H1 (cell line): ENCODE measurements around the gene SPHKAP. TPM values are rescaled to one million over a fixed set of nuclear protein-coding genes. Genes with fewer than 3 reads are reported as not detected.

ENCODE experiments used
- CTCF ChIA-PET: fragments of 300-600 bp; sonication (Branson Sonifier 250); formaldehyde crosslinking; loops from one replicate; lab custom pipeline; 2021; ENCODE audit not compliant: partially characterized antibody; lab: Charles Lee
- POLR2A ChIA-PET: fragments of 300-600 bp; sonication (Branson Sonifier 250); formaldehyde crosslinking; loops from one replicate; lab custom pipeline; 2021; ENCODE audit warnings: inconsistent platforms; ENCODE audit not compliant: partially characterized antibody; lab: Charles Lee
- DNase-seq, 2 experiments: peaks; one replicate each; pipeline versions ENCODE4 v3.0.0 to v3.0.0-alpha.2; 2010 to 2022; ENCODE audit warnings: low spot score in 2 of 2, low read depth in 1 of 2, mixed read lengths in 1 of 2
- FAIRE-seq: peaks from 2 replicates; lab custom pipeline; 2011; peaks lifted over from hg19 to GRCh38; lab: Jason Lieb, UNC
- H2AFZ ChIP-seq: 2 replicates; pipeline ENCODE4 v1.8.1; 2012; ENCODE audit warnings: low read length, inconsistent platforms
- H2AK5ac ChIP-seq: 2 replicates; pipeline ENCODE4 v1.6.1; 2013; ENCODE audit warnings: low read depth, low read length
- H2BK120ac ChIP-seq: replicated peaks from 2 replicates; pipeline ENCODE3; 2013; ENCODE audit warnings: low read depth, low read length, inconsistent platforms
- H2BK12ac ChIP-seq: 2 replicates; pipeline ENCODE4 v1.6.1; 2013; ENCODE audit warnings: low read depth, low read length
- H2BK15ac ChIP-seq: 2 replicates; pipeline ENCODE4 v1.6.1; 2013; ENCODE audit warnings: low read length
- H2BK20ac ChIP-seq: 2 replicates; pipeline ENCODE4 v1.6.1; 2013; ENCODE audit warnings: low read length
- H2BK5ac ChIP-seq: 2 replicates; pipeline ENCODE4 v1.6.1; 2013; ENCODE audit warnings: low read depth, low read length
- H3K14ac ChIP-seq: 2 replicates; pipeline ENCODE4 v1.6.1; 2013; ENCODE audit warnings: inconsistent platforms; ENCODE audit not compliant: insufficient read length
- H3K18ac ChIP-seq: 2 replicates; pipeline ENCODE4 v1.6.1; 2013; ENCODE audit warnings: low read length; ENCODE audit errors: extremely low read depth
- H3K23ac ChIP-seq: 2 replicates; pipeline ENCODE4 v1.6.1; 2013; ENCODE audit warnings: inconsistent platforms; ENCODE audit not compliant: insufficient read length
- H3K23me2 ChIP-seq: 2 replicates; pipeline ENCODE4 v1.6.1; 2013; ENCODE audit warnings: low read depth, low read length
- H3K27ac ChIP-seq: 2 replicates; pipeline ENCODE4 v1.6.1; 2011; ENCODE audit warnings: low read depth, low read length, inconsistent platforms
- H3K27me3 ChIP-seq, 4 experiments: replicated peaks in 1 of 4; 1 replicate in 1 of 4; 2 replicates in 3 of 4; pipeline versions ENCODE4 v1.6.1 to v1.8.1; 2011 to 2013; ENCODE audit warnings: low read length in 3 of 4, mild to moderate bottlenecking in 3 of 4, inconsistent platforms in 2 of 4, mixed read lengths in 2 of 4, moderate library complexity in 1 of 4; ENCODE audit not compliant: control insufficient read depth in 3 of 4, insufficient read depth in 3 of 4; ENCODE audit errors: extremely low read depth in 1 of 4
- H3K36me3 ChIP-seq, 4 experiments: 2 replicates each; pipeline versions ENCODE4 v1.6.1 to v1.8.1; 2011 to 2013; ENCODE audit warnings: mild to moderate bottlenecking in 4 of 4, low read length in 3 of 4, moderate library complexity in 2 of 4, control low read depth in 1 of 4, inconsistent platforms in 1 of 4; ENCODE audit not compliant: insufficient read depth in 4 of 4, control insufficient read depth in 2 of 4
- H3K4ac ChIP-seq: replicated peaks from 2 replicates; pipeline ENCODE3; 2013; ENCODE audit warnings: low read length, low read depth, mixed read lengths, inconsistent platforms; ENCODE audit not compliant: insufficient read length
- H3K4me1 ChIP-seq, 4 experiments: replicated peaks in 1 of 4; 1 replicate in 1 of 4; 2 replicates in 3 of 4; pipeline versions ENCODE4 v1.6.1 to v1.8.1; 2011 to 2013; ENCODE audit warnings: low read length in 3 of 4, inconsistent platforms in 2 of 4, mixed read lengths in 1 of 4; ENCODE audit not compliant: insufficient read depth in 4 of 4, control insufficient read depth in 3 of 4
- H3K4me2 ChIP-seq, 2 experiments: 2 replicates each; pipeline versions ENCODE4 v1.6.1 to v1.8.1; 2011 to 2013; ENCODE audit warnings: low read depth in 2 of 2, low read length in 2 of 2, control low read depth in 1 of 2, inconsistent platforms in 1 of 2, mild to moderate bottlenecking in 1 of 2; ENCODE audit not compliant: insufficient read depth in 1 of 2
- H3K4me3 ChIP-seq, 4 experiments: fragments of 200-600, 300-600 bp in 1 of 4; sonication (generic), shearing (Covaris generic), sonication (Bioruptor Twin) in 1 of 4; 2 replicates each; pipeline versions ENCODE4 v1.5.1 to v1.8.1; 2011 to 2016; ENCODE audit warnings: low read length in 4 of 4, low read depth in 3 of 4, control low read depth in 2 of 4, inconsistent platforms in 2 of 4, mild to moderate bottlenecking in 2 of 4, mixed read lengths in 1 of 4, moderate library complexity in 1 of 4; ENCODE audit not compliant: insufficient read depth in 2 of 4; ENCODE audit errors: extremely low read depth in 1 of 4
- H3K56ac ChIP-seq: replicated peaks from 2 replicates; pipeline ENCODE3; 2013; ENCODE audit warnings: low read depth, mild to moderate bottlenecking, mixed read lengths, low read length, inconsistent platforms; ENCODE audit not compliant: insufficient read length
- H3K79me1 ChIP-seq: 2 replicates; pipeline ENCODE4 v1.6.1; 2013; ENCODE audit warnings: low read depth, low read length, control low read depth
- H3K79me2 ChIP-seq, 2 experiments: 2 replicates each; pipeline versions ENCODE4 v1.6.1 to v1.8.1; 2012 to 2013; ENCODE audit warnings: low read length in 2 of 2, mild to moderate bottlenecking in 2 of 2, inconsistent platforms in 1 of 2; ENCODE audit not compliant: insufficient read depth in 2 of 2, control insufficient read depth in 1 of 2
- H3K9ac ChIP-seq, 4 experiments: replicated peaks in 1 of 4; 1 replicate in 1 of 4; 2 replicates in 3 of 4; pipeline versions ENCODE4 v1.6.1 to v1.8.1; 2011 to 2013; ENCODE audit warnings: low read depth in 3 of 4, low read length in 3 of 4, control low read depth in 2 of 4, mild to moderate bottlenecking in 2 of 4, moderate library complexity in 2 of 4, inconsistent platforms in 1 of 4; ENCODE audit errors: extremely low read depth in 1 of 4
- H3K9me3 ChIP-seq, 2 experiments: 2 replicates each; pipeline versions ENCODE4 v1.6.1 to v1.8.1; 2012 to 2013; ENCODE audit warnings: mild to moderate bottlenecking in 2 of 2, moderate library complexity in 2 of 2, control low read depth in 1 of 2, inconsistent platforms in 1 of 2, low read depth in 1 of 2, low read length in 1 of 2, mixed read lengths in 1 of 2; ENCODE audit not compliant: insufficient read depth in 2 of 2
- H4K20me1 ChIP-seq, 2 experiments: replicated peaks in 1 of 2; 2 replicates each; pipeline versions ENCODE3 to v1.8.1; 2011 to 2013; ENCODE audit warnings: inconsistent platforms in 2 of 2, low read length in 2 of 2, mild to moderate bottlenecking in 1 of 2; ENCODE audit not compliant: insufficient read depth in 2 of 2, control insufficient read depth in 1 of 2
- H4K5ac ChIP-seq: 2 replicates; pipeline ENCODE4 v1.6.1; 2013; ENCODE audit warnings: low read length, low read depth, mixed read lengths, inconsistent platforms; ENCODE audit not compliant: insufficient read length
- H4K8ac ChIP-seq: 2 replicates; pipeline ENCODE4 v1.8.0; 2013; ENCODE audit warnings: mild to moderate bottlenecking, moderate library complexity, low read length, inconsistent platforms; ENCODE audit not compliant: insufficient read depth; ENCODE audit errors: extremely low read depth
- H4K91ac ChIP-seq: replicated peaks from 2 replicates; pipeline ENCODE3; 2013; ENCODE audit warnings: low read length, mixed read lengths, inconsistent platforms; ENCODE audit not compliant: insufficient read length
- EP300 ChIP-seq, 2 experiments: IDR thresholded peaks; 1 replicate in 1 of 2; 2 replicates in 1 of 2; pipeline ENCODE4 v1.6.1; 2011 to 2012; ENCODE audit warnings: low read depth in 2 of 2, low read length in 2 of 2, mild to moderate bottlenecking in 2 of 2, borderline replicate concordance in 1 of 2, inconsistent platforms in 1 of 2, moderate library complexity in 1 of 2
- GABPA ChIP-seq: IDR thresholded peaks from 2 replicates; pipeline ENCODE4 v1.6.1; 2011; ENCODE audit warnings: mild to moderate bottlenecking, low read length, moderate library complexity, borderline replicate concordance; ENCODE audit not compliant: insufficient read depth
- HDAC2 ChIP-seq, 2 experiments: fragments of 300-600 bp in 1 of 2; sonication (generic) in 1 of 2; IDR thresholded peaks; 2 replicates each; pipeline ENCODE4 v1.6.1; 2011 to 2012; ENCODE audit warnings: low read depth in 2 of 2, low read length in 2 of 2, mild to moderate bottlenecking in 2 of 2, moderate library complexity in 2 of 2, borderline replicate concordance in 1 of 2, inconsistent platforms in 1 of 2
- RAD21 ChIP-seq, 2 experiments: IDR thresholded peaks in 1 of 2; conservative IDR thresholded peaks in 1 of 2; 2 replicates each; pipeline ENCODE4 v1.6.1; 2011; ENCODE audit warnings: low read depth in 2 of 2, low read length in 2 of 2, improper control_type of control experiment in 1 of 2, inconsistent platforms in 1 of 2, mild to moderate bottlenecking in 1 of 2, moderate library complexity in 1 of 2
- RBBP5 ChIP-seq: IDR thresholded peaks from 2 replicates; pipeline ENCODE4 v1.7.1; 2012; ENCODE audit warnings: low read depth, mild to moderate bottlenecking, inconsistent platforms, low read length, moderate library complexity, borderline replicate concordance
- TAF1 ChIP-seq: IDR thresholded peaks from 2 replicates; pipeline ENCODE4 v1.6.1; 2011; ENCODE audit warnings: mild to moderate bottlenecking, low read depth, low read length
- WGBS, 2 experiments: shearing (Covaris generic) in 1 of 2; methylation state at CpG; one replicate each; pipeline versions ENCODE4 v1.1.6 to v1.1.7; 2013 to 2015; ENCODE audit warnings: low lambda C conversion rate in 2 of 2, mixed read lengths in 2 of 2, inconsistent platforms in 1 of 2, low coverage in 1 of 2, missing lambda C conversion rate in 1 of 2; ENCODE audit not compliant: insufficient replicate concordance in 2 of 2, insufficient coverage in 1 of 2, insufficient read length in 1 of 2; ENCODE audit errors: extremely low coverage in 1 of 2, missing lambda C conversion rate in 1 of 2; 5-methylcytosine and 5-hydroxymethylcytosine counted together
- polyA plus RNA-seq, 7 experiments: library from polyadenylated mRNA; depleted of rRNA in 3 of 7; stranded (reverse) in 5 of 7; unstranded in 2 of 7; fragments of >200 nt in 5 of 7; fragments of 200-250 nt in 2 of 7; gene quantifications; 1 replicate in 5 of 7; 2 replicates in 1 of 7; 4 replicates in 1 of 7; pipeline versions ENCODE4 v1.2.1 to v1.2.3, GENCODE V29; 2011 to 2013; ENCODE audit warnings: missing spikeins in 2 of 7, mixed read lengths in 2 of 7
- total RNA-seq: library from RNA; stranded (reverse); fragmentation: NEBNext Ultra II Directional; extraction: Animal tissue kit (Norgen Biotek cat#: 25700); gene quantifications from 2 replicates; pipeline ENCODE4 v1.2.1, GENCODE V29; 2021

The SPHKAP gene
- total and polyA plus RNA-seq, 2 of the 8 experiments (the other 6 are each of a cell fraction or from before 2014, with no cell fraction given), result 0.02 TPM; not detected in 1

DNA sequence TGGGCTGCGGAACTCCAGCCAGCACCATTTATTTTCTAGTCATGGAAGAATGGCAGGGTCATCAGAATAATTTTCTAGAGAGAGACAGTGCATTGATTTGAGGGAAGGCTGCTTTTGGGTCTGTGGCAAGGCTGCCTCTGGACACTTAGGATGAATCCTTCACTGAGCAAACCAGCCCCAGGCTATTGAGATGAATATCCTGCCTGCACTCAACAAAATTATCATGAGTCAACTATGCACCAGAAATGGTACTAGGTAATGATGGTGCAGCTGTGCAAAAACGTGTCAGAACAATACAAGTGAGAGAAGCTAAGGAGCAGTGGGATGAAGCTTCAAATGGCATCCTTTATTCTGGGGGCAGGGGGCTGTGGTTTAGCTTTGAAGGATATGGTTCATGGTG, 115.8 kb downstream of the SPHKAP start:
- no peak overlapping the region for H3K56ac ChIP-seq
- H3K9ac ChIP-seq, result no peak overlapping the region
- no peak overlapping the region for H3K27ac ChIP-seq
- no peak overlapping the region for H3K23ac ChIP-seq
- H2BK20ac ChIP-seq, result no peak overlapping the region
- H3K4ac ChIP-seq, result no peak overlapping the region
- H3K27me3 ChIP-seq, result no peaks in the 10 kb centered on the region
- H3K23me2 ChIP-seq, result no peaks in the 10 kb centered on the region
- no peak overlapping the region for H3K4me2 ChIP-seq
- H3K14ac ChIP-seq, result no peak overlapping the region
- WGBS, 2 experiments, result 88% methylated on average over 2 of the region's 2 CpGs; no CpG with 5 or more reads in 1 of the 2 experiments
- H2BK120ac ChIP-seq, result no peak overlapping the region
- no peaks in the 10 kb centered on the region for H3K79me1 ChIP-seq
- no peak overlapping the region for H2BK15ac ChIP-seq
- no peak overlapping the region for H2AFZ ChIP-seq
- CTCF ChIA-PET, result interaction anchor here (0.9 to 1.6 kb wide), 2 partner anchors 20 to 126 kb away, joined by 4 to 5 read pairs; no protein-coding TSS in a partner anchor
- H2BK5ac ChIP-seq, result no peak overlapping the region
- no peaks in the 10 kb centered on the region for H3K36me3 ChIP-seq
- H3K9me3 ChIP-seq, result no peaks in the 10 kb centered on the region
- no peak for DNase-seq
- no peak overlapping the region for H3K18ac ChIP-seq
- no peak overlapping the region for H2AK5ac ChIP-seq
- no peak overlapping the region for H4K5ac ChIP-seq
- H3K4me3 ChIP-seq, result no peak overlapping the region
- no peaks in the 10 kb centered on the region for H3K79me2 ChIP-seq
- no peak for FAIRE-seq
- no peak overlapping the region for H4K91ac ChIP-seq
- POLR2A ChIA-PET, result no interaction called here
- H4K20me1 ChIP-seq, result no peaks in the 10 kb centered on the region
- H2BK12ac ChIP-seq, result no peak overlapping the region
- H4K8ac ChIP-seq, result no peak overlapping the region
- no peaks in the 10 kb centered on the region for H3K4me1 ChIP-seq
- TF ChIP-seq RAD21 (IDR thresholded peaks at IDR 0.05 in 1 of 2, conservative IDR thresholded peaks at IDR 0.05 in 1 of 2; ENCODE audit: low read depth in 2 of 2, low read length in 2 of 2) (no peak), HDAC2 (IDR thresholded peaks at IDR 0.05; ENCODE audit: borderline replicate concordance in 1 of 2, low read depth in 2 of 2, low read length in 2 of 2) (no peak), GABPA (no peak), EP300 (IDR thresholded peaks at IDR 0.05; ENCODE audit: borderline replicate concordance in 1 of 2, low read depth in 2 of 2, low read length in 2 of 2) (no peak), RBBP5 (no peak), TAF1 (no peak)
